Left ventricle myocardium superior (tissue), 1 donor: Measurements from ENCODE around the gene SPATS2. TPM values are rescaled to one million over a fixed set of nuclear protein-coding genes. Genes with fewer than 3 reads are reported as not detected.
"Not testable (repeated sequence)": the region's sequence is repeated elsewhere in the genome, so short reads cannot be mapped to it uniquely, and the experiment has no call there.

ENCODE experiments used
- ATAC-seq: fragments of 200-7000 bp; cut with Tn5 transposase; one replicate; pipeline ENCODE4 v1.9.1; 2020; ENCODE audit warnings: mild to moderate bottlenecking, moderate library complexity
- DNase-seq: peaks from one replicate; pipeline ENCODE4 v3.0.0-alpha.2; 2020
- intact Hi-C: fragments of 100-400 bp; cut with micrococcal nuclease; formaldehyde crosslinking; loops from one replicate; pipeline ENCODE4 v1.11.0; 2022
- total RNA-seq: library from RNA; stranded (reverse); fragmentation: NEBNext Ultra II Directional; extraction: Animal tissue kit (Norgen Biotek cat#: 25700); gene quantifications from one replicate; pipeline ENCODE4 v1.2.1, GENCODE V29; 2021
- donor health status: DM: no; HTN: yes; CAD: no; lungs with severe emphysema.

The SPATS2 gene
- total RNA-seq, 1 donor from 2014 or later, result 5.7 TPM

DNA sequence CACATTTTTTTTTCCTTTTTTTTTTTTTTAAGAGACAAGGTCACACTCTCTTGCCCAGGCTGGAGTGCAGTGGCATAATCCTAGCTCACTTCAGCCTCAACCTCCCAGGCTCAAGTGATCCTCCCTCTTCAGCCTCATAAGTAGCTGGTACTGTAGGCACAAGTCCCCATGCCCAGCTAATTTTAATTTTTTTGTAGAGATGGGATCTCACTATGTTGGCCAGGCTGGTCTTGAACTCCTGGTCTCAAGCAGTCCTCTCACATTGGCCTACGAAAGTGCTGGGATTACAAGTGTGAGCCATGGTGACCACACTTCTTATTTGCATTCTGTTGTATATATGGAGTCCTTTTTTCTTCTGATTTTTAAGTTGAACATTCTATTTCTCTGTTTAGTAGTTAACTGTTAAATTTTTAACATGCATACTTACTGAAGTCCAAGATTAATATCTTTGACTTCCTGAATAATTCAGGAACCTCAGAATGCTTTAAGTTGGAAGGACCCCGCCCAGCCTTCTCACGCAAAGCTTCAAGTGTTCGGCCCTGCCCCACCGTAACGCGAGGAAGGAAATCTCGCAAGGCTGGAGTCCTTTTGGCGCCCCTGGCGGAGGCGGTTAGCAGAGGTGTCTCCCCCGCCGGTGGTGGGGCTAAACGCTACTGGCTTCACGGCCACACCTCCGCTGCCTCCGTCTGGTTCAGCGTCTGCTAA lies 21.6 kb downstream of the SPATS2 start:
- intact Hi-C loops, result no loop called here
- DNase-seq (peak; percentile 68), ATAC-seq (peak; percentile 23)

GRCh38 chr12:49389387-49389703 lies 22.1 kb downstream of the SPATS2 start:
- intact Hi-C loops, result no loop called here
- DNase-seq (no peak), ATAC-seq (no peak)

- ATAC-seq, result no peak
- intact Hi-C loops, result no loop called here
- no peak for DNase-seq
Observed at GRCh38 chr12:49397000-49397399, 29.7 kb downstream of the SPATS2 start.

DNA sequence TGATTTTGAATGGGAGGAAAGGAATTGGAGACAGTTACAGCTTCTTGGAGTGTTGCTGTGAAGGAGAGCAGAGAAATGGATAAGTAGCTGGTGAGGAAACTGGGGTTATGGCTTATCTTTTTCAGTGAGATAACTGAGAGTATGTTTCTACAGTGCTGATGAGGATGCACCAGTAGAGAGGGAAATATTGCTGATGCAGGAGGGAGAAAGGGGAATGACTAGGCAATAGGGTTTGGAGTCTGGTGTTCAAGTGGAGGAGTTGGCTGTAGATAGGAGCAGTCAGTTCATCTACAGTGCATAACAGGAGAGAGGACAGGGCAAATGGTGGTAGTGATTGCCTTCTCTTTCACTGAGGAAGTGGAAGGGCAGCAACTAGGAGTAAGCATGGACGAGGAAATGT lies 33.0 kb downstream of the SPATS2 start:
- intact Hi-C loops, result no loop called here
- ATAC-seq, result no peak
- no peak for DNase-seq

DNA sequence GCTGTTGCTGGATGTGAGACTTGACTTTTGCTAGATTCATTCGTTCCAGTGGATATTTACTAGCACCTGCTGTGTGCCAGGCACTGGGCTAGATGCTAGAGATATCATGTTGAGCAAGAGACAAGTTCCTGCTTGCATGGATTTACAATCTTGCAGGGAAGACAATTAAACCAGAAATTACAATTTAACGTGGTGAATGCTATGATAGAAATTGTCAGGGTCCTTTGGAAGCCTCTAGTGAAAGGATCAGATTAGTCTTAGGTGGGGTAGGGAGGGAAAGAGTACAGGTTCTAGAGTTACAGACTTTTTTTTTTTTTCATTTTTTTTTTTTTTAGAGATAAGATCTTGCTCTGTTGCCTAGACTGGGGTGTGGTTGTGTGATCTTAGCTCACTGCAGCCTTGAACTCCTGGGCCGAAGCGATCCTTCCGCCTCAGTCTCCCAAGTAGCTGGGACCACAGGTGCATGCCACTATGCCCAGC lies 36.7 kb downstream of the SPATS2 start:
- intact Hi-C loops, result no loop called here
- ATAC-seq (no peak), DNase-seq (no peak)

- intact Hi-C loops, result no loop called here
- ATAC-seq (no peak), DNase-seq (no peak)
Observed at GRCh38 chr12:49404956-49405355, 37.7 kb downstream of the SPATS2 start.

DNA sequence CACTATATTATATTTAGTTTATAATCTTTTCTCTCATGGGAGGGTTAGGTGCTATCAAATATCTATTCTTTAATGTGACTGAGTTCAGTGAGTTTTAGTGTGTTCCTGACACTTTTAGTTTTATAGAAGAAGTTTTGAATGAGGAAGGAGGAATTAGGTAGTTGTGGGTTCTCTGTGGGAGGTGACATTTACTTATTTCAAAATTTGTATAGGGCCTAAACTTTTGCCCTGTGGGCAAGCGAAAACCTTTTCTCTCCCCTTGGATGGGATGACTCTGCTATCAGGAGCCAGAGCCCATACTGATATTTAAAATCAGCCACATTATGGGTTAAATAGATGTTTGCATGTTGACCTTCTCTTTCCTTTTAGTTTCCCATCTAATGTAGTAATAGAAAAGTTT lies 43.6 kb downstream of the SPATS2 start:
- DNase-seq (no peak), ATAC-seq (no peak)
- intact Hi-C loops, result no loop called here

GRCh38 chr12:49413010-49413409 lies 45.7 kb downstream of the SPATS2 start:
- intact Hi-C loops, result no loop called here
- DNase-seq (no peak), ATAC-seq (no peak)

DNA sequence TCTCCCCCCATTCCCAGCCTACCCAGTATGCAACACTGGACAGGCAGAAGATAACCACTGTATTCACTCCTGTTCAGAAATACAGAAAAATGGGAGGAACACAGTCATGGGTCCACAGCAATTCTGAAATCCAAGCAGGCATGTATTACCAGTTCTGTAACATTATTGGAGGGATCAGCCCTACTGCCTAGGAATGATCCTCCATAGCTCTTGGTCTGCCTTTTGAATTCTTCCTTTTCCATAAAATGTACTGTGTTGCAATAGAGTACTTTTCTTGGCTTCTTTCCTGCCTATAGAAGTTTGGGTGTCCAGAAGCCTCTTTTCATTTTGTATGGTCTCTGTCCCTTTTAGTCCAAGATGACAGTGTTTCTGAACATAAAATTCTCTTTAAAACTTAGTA lies 46.5 kb downstream of the SPATS2 start:
- intact Hi-C loops, result no loop called here
- ATAC-seq (no peak), DNase-seq (no peak)

GRCh38 chr12:49414364-49414763 lies 47.1 kb downstream of the SPATS2 start:
- ATAC-seq (no peak), DNase-seq (no peak)
- intact Hi-C loops, result no loop called here

GRCh38 chr12:49415521-49415970 lies 48.3 kb downstream of the SPATS2 start:
- intact Hi-C loops, result no loop called here
- no peak for ATAC-seq
- no peak for DNase-seq

DNA sequence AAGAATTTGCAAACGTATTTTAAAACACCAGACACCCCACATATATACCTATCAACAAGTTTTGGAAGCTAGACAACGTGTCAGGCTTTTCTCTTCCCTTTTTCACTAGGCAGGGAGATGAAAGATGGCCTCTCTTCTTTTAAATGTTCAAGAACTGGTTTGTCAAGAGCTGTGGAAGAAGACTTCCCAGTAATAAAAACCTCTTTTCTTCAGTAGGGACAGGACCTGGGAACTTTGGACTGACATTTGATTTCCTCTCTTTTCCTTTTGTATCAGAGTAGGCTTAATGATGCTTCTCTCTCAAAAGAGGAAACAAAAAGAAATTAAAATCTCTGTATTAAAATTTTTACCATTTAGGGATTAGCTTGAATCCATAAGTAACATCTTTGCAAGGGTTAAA lies 49.6 kb downstream of the SPATS2 start:
- DNase-seq (no peak), ATAC-seq (no peak)
- intact Hi-C loops, result no loop called here

- ATAC-seq (no peak), DNase-seq (no peak)
- intact Hi-C loops, result no loop called here
Observed at GRCh38 chr12:49417558-49417957, 50.3 kb downstream of the SPATS2 start.

GRCh38 chr12:49420556-49420955 lies 53.3 kb downstream of the SPATS2 start:
- no peak for DNase-seq
- intact Hi-C loops, result no loop called here
- no peak for ATAC-seq

DNA sequence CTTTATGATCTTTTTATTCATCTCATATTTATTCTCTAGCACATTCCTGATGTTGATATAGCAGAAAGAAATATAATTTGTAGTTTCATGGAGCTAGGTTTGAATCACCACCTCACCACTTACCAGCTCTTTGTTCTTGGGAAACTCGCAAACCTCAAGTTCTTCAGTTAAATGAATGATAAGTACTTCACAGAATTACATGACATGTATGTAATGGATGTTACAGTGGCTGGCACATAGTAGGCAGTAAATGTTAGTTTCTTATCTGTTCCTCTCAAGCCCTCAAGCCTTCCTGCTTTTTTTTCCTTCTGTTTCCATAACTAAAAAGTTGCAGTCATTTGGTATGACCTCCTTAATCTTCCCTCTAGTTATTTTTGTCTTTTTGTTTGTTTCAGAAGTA lies 54.9 kb downstream of the SPATS2 start:
- DNase-seq, result no peak
- intact Hi-C loops, result no loop called here

GRCh38 chr12:49428793-49429192 lies 61.5 kb downstream of the SPATS2 start:
- no peak for DNase-seq
- ATAC-seq, result peak; percentile 48
- intact Hi-C loops, result no loop called here

More for the DNA sequence above, 54.9 kb downstream of the SPATS2 start:
- no peak for ATAC-seq

- ATAC-seq (no peak), DNase-seq (no peak)
- intact Hi-C loops, result no loop called here
Observed at GRCh38 chr12:49432616-49433015, 65.4 kb downstream of the SPATS2 start.

- DNase-seq, ATAC-seq, intact Hi-C loops: not testable (repeated sequence)
Observed at GRCh38 chr12:49436799-49437198, 69.5 kb downstream of the SPATS2 start.

- DNase-seq (no peak), ATAC-seq (no peak)
- intact Hi-C loops, result no loop called here
Observed at GRCh38 chr12:49439042-49439441, 71.8 kb downstream of the SPATS2 start.

DNA sequence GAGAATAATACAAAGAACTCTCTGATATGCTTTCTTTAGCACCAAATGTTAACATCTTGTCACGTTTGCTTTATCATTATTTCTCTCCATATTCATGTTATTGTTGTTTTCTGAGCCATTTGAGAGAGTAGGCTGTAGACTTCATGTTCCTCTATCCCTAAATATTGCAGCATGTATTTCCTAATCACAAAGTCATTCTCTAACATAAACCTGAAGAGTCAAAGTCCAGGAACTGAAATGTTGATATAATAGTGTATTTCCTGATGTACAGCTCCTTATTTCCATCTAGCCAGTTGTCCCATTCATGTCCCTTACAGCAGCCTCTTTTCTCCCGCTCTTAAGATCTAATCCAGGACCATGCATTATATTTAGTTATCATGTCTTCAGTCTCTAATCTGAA lies 72.8 kb downstream of the SPATS2 start:
- ATAC-seq, result no peak
- DNase-seq, result no peak

GRCh38 chr12:49442915-49443314 lies 75.7 kb downstream of the SPATS2 start:
- intact Hi-C loops, result no loop called here
- DNase-seq (no peak), ATAC-seq (no peak)

More for the DNA sequence above, 72.8 kb downstream of the SPATS2 start:
- intact Hi-C loops, result no loop called here

DNA sequence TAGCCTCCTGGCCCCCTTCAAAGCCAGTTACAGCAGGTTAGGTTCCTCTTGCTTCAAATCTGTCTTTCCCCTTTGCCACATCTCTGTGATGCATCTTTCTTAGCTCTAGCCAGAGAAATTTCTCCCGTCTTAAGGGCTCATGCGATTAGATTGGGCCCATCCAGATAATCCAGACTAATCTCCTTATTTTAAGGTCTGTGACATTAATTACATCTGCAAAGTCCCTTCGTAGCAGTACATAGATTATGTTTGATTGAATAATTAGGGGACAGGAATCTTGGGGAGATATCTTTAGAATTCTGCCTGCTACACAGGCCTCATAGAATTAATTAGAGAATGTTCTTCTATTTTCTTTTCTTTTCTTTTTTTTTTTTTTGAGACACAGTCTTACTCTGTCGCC lies 79.3 kb downstream of the SPATS2 start:
- DNase-seq (no peak), ATAC-seq (no peak)
- intact Hi-C loops, result no loop called here
